Right renal cortex interstitium (tissue), 3 donors: ENCODE data around the gene FAM83G. TPM values are rescaled to one million over a fixed set of nuclear protein-coding genes. Genes with fewer than 3 reads are reported as not detected.
"Not testable (repeated sequence)": the region's sequence is repeated elsewhere in the genome, so short reads cannot be mapped to it uniquely, and the experiment has no call there.

ENCODE experiments used
- DNase-seq, 3 donors: peaks; one replicate each; pipeline ENCODE4 v3.0.0-alpha.2; 2013; ENCODE audit warnings: low read depth in 3 of 3, low spot score in 2 of 3
- polyA plus RNA-seq, 3 donors: library from polyadenylated mRNA; unstranded; fragments of 120-200 nt; gene quantifications; one replicate each; pipeline ENCODE4 v1.2.1, GENCODE V29; 2013; ENCODE audit not compliant: insufficient read length in 3 of 3

Gene FAM83G, protein sequence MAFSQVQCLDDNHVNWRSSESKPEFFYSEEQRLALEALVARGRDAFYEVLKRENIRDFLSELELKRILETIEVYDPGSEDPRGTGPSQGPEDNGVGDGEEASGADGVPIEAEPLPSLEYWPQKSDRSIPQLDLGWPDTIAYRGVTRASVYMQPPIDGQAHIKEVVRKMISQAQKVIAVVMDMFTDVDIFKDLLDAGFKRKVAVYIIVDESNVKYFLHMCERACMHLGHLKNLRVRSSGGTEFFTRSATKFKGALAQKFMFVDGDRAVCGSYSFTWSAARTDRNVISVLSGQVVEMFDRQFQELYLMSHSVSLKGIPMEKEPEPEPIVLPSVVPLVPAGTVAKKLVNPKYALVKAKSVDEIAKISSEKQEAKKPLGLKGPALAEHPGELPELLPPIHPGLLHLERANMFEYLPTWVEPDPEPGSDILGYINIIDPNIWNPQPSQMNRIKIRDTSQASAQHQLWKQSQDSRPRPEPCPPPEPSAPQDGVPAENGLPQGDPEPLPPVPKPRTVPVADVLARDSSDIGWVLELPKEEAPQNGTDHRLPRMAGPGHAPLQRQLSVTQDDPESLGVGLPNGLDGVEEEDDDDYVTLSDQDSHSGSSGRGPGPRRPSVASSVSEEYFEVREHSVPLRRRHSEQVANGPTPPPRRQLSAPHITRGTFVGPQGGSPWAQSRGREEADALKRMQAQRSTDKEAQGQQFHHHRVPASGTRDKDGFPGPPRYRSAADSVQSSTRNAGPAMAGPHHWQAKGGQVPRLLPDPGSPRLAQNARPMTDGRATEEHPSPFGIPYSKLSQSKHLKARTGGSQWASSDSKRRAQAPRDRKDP
- polyA plus RNA-seq: 1 to 10 TPM; 5.8 to 7.1 (median 5.9) TPM

- no peak for DNase-seq
Measured at GRCh38 chr17:19004421-19005136, at the start of gene FAM83G. FAM83G (minus strand) TSS chr17:19004764; CDS start chr17:19004041, 723 bp downstream.

DNA sequence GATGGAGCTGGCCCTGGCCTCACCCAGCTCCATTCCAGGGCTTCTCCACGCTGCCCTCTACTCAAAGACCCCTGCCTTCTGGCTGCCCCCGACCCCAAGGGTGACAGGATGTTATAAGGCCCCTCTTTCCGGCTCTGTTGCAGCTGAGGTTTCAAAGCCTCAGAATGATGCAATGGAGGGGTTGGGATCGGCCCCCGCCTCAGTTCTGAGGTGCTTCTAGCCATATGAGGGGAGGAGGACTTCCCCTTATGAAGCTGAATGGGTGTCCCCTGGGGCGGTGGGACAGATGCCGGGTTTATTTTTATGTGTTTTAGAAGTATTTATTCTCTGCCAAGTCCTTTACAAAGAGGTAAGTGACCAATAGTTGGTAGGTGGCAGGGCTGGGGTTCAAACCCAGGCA, 44.3 kb upstream of the FAM83G start:
- DNase-seq: not testable (repeated sequence)

- not testable (repeated sequence) for DNase-seq
Measured at GRCh38 chr17:19047510-19047909, 42.9 kb upstream of the FAM83G start.

DNA sequence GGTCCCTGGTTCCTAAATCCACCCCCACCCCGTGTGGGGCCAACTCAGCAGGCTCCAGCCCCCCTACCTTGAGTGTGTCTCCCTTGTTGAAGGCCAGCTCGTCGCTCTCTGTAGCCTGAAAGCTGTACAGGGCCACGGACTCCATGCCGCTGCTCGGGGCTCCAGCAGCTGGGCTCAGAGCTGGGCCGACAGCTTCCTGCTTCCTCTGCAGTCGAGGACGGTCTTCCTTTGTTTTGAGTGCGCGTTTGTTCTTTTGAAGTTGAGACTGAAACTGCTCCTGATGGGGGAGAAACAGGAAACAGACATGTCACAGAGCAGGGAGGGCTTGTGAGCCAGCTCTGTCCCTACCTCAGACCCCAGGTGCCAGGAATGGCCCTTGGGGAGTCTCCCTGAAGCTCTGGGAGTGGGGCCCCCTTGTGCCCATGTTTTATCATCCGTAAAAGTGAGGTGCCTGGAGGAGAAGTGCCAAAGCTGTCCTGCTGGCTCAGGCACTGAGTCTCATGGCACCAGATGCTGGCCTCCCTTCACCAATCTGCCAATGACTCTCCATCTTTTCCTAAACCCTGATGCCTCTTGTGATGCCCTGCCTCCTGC, 42.3 kb upstream of the FAM83G start, which contains the start of gene GRAP:
Gene GRAP, minus strand, starts transcription at position 176 of the 594 bp plus-strand sequence. Its CDS starts 31 bp downstream, at position 145.
- DNase-seq: not testable (repeated sequence)

GRCh38 chr17:19044643-19045042, 40.1 kb upstream of the FAM83G start:
- not testable (repeated sequence) for DNase-seq

DNA sequence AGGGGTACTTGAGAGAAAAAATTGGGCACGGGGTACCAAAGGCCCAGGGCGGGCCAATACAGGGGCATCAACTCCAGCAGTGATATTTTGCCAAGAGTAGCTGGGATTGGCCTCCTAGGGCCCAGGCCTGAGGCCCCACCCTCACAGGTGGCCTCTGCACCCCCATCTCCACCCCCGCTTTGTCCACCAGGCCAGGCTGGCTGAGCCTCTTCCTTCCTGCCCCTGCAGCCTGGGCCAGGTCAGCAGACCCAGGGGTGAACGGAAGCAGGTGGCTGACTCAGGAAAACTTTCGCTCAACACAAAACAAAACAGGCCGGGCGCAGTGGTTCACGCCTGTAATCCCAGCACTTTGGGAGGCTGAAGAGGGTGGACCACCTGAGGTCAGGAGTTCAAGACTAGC, 38.5 kb upstream of the FAM83G start:
- DNase-seq: not testable (repeated sequence)

DNA sequence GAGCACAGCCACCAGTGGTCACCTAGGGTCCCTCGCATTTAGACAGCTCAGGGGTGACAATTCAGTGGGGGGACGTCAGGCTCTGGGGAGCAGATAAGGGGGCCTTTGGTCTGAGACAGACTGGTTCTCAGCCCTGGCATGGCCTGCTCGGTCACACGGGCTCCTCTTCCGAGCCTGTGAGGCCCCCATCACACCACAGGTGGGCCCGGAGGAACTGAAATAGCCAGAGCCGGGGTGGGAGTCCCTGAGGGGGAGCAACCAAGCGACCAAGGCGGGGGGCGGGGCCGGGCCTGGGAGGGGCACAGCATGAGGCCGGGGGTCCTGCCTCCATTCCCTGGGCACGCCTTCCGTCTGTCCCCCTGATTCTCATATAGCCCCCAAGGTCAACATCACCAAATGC, 37.8 kb upstream of the FAM83G start:
- DNase-seq: not testable (repeated sequence)

- not testable (repeated sequence) for DNase-seq
Measured at GRCh38 chr17:19041871-19042270, 37.3 kb upstream of the FAM83G start.

DNA sequence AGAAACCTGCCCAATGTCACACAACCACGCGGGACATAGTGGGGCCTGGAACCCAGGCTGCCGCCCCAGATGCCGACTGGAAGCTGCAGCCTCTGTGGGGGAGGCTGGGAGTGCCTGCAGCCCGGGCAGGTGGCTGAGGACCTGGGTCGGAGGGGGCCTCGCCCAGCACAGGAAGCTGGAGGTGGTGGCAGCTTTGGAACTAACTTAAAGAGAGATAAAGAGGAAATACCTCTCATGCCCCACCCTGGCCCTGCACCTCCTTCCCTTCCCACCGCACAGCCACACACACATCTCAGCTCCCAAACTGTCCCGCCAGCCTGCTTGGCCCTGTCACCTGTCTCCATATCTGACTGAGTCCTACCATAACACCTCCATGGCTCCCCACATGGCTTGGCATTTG, 35.8 kb upstream of the FAM83G start:
- DNase-seq: not testable (repeated sequence)

- not testable (repeated sequence) for DNase-seq
Measured at GRCh38 chr17:19038730-19039129, 34.2 kb upstream of the FAM83G start.

DNA sequence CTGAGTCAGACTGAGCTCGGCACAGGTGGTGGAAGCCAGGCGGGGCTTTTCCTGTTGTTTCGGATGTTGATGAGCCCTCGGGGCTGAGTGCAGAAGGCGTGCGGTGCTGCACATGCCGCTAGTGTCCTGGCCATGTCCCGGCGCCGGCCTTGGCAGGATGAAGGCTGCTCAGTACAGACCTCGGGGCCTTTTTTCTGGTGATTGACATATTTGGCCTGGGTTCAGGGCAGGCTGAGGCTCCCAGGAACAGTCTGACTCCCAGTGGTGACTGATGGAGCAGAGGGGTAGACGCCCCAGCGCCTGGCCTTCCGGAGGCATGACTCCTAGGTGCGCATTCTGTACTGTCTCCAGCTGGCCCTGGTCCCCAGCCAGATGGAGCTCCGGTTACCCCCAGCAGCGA, 33.4 kb upstream of the FAM83G start:
- DNase-seq: not testable (repeated sequence)

- DNase-seq: not testable (repeated sequence)
Measured at GRCh38 chr17:19037547-19037946, 33.0 kb upstream of the FAM83G start.

DNA sequence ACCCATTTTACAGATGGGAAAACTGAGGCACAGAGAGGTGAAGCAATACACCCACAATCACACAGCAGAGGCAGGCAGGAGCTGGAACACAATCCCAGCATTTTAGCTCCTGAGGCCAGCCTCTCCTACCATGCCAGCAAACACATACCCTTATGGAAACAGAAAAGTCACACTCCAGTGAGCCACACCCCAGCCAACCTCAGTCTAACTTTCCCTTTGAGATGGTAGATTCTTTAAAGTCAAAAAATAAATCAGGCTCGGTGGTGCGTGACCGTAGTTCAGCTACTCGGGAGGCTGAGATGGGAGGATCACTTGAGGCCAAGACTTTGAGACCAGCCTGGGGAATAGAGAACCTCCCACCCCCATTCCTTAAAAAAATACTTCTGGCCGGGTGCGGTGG, 31.6 kb upstream of the FAM83G start:
- not testable (repeated sequence) for DNase-seq

- not testable (repeated sequence) for DNase-seq
Measured at GRCh38 chr17:19032377-19032988, 27.9 kb upstream of the FAM83G start.

DNA sequence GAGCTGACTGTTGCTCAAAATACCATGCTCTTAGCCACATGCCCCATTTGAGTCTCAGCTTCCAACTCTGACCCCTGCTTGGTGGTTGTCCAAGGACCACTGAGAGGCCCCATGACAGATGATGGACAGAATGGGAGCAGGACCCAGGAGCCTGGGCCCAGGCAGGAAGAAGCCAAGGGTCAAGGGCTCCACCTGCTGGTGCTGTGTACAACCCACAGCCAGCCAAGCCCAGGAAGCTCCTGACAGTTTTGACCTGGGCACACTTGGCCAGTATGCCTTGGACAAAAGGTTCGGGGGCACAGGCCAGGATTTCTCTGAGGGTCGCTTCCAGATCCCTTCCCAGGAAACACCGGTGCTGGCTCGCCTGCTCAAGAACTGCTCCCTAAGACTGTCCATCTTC, 27.2 kb upstream of the FAM83G start:
- not testable (repeated sequence) for DNase-seq

- not testable (repeated sequence) for DNase-seq
Measured at GRCh38 chr17:19030771-19031449, 26.3 kb upstream of the FAM83G start.

- not testable (repeated sequence) for DNase-seq
Measured at GRCh38 chr17:19029740-19030139, 25.2 kb upstream of the FAM83G start.

- DNase-seq: not testable (repeated sequence)
Measured at GRCh38 chr17:19028671-19029070, 24.1 kb upstream of the FAM83G start.
